Measurements from ENCODE around the gene CAMSAP2. TPM values are rescaled to one million over a fixed set of nuclear protein-coding genes. Genes with fewer than 3 reads are reported as not detected.

CAMSAP2 gene
- 27.7 TPM for total RNA-seq

GRCh38 chr1:200738327-200738948 lies at the start of gene CAMSAP2:
CAMSAP2 (plus strand) TSS chr1:200738893; CDS start chr1:200739828, 935 bp downstream.

GRCh38 chr1:200872446-200873115 lies 133.9 kb downstream of the CAMSAP2 start, which contains the start of gene GPR25:
GPR25 (plus strand) TSS chr1:200872981; CDS start chr1:200873038, 57 bp downstream.

GRCh38 chr1:200894712-200895442 lies 156.2 kb downstream of the CAMSAP2 start, which contains the start of gene INAVA:
INAVA (plus strand) TSS chr1:200894900; CDS start chr1:200898401, 3,501 bp downstream.

Other genes starting within 250 kb of the CAMSAP2 start
- 3.6 TPM for gene KIF14, start 118.1 kb upstream of the CAMSAP2 start, total RNA-seq
- gene DDX59, start 69.0 kb upstream of the CAMSAP2 start, total RNA-seq, result 24.6 TPM
- not detected for gene GPR25, start 134.1 kb downstream of the CAMSAP2 start, total RNA-seq
- gene INAVA, start 156.0 kb downstream of the CAMSAP2 start, total RNA-seq, result 22.5 TPM